WI38 (cell line): ENCODE data around the gene SORL1-AS1.

ENCODE experiments used
- H3K4me3 ChIP-seq: 2 replicates; pipeline ENCODE4 v1.5.1; 2011; ENCODE audit warnings: low read depth, mild to moderate bottlenecking, control low read depth, low read length
- CTCF ChIP-seq: IDR thresholded peaks from 2 replicates; pipeline ENCODE4 v1.5.1; 2012; ENCODE audit warnings: low read depth, mild to moderate bottlenecking, control low read depth, low read length

The SORL1-AS1 gene

GRCh38 chr11:121459413-121460017 lies 6.7 kb upstream of the SORL1-AS1 start:
- TF ChIP-seq CTCF: no peak
- no peak overlapping the region for H3K4me3 ChIP-seq

GRCh38 chr11:121458551-121458950 lies 5.8 kb upstream of the SORL1-AS1 start:
- H3K4me3 ChIP-seq: no peak overlapping the region
- no peak for TF ChIP-seq CTCF

- TF ChIP-seq CTCF: no peak
These were observed 4.2 kb upstream of the SORL1-AS1 start for GRCh38 chr11:121456816-121457431.

GRCh38 chr11:121456151-121456550 lies 3.4 kb upstream of the SORL1-AS1 start:
- H3K4me3 ChIP-seq: no peak overlapping the region
- TF ChIP-seq CTCF: no peak

More at GRCh38 chr11:121456816-121457431, 4.2 kb upstream of the SORL1-AS1 start:
- H3K4me3 ChIP-seq: no peak overlapping the region

- TF ChIP-seq CTCF: no peak
- no peak overlapping the region for H3K4me3 ChIP-seq
These were observed 2.3 kb upstream of the SORL1-AS1 start for GRCh38 chr11:121455115-121455514.

GRCh38 chr11:121453589-121454299 lies 977 bp upstream of the SORL1-AS1 start:
- no peak overlapping the region for H3K4me3 ChIP-seq
- TF ChIP-seq CTCF: no peak
